Left lobe of liver (tissue), 2 donors: Measurements from ENCODE around the gene ELP2. TPM values are rescaled to one million over a fixed set of nuclear protein-coding genes. Genes with fewer than 3 reads are reported as not detected.

Experiments used
- ATAC-seq: fragments of 200-7000 bp; cut with Tn5 transposase; one replicate; pipeline ENCODE4 v1.9.1; 2020; ENCODE audit warnings: mild to moderate bottlenecking, moderate library complexity
- DNase-seq: peaks from one replicate; pipeline ENCODE4 v3.0.0-alpha.2; 2020; ENCODE audit warnings: low spot score
- total RNA-seq: library from RNA; stranded (reverse); gene quantifications from one replicate; pipeline ENCODE4 v1.2.1, GENCODE V29; 2021
- donor health status: DM: no; HTN: no; CAD: no; lungs with moderate emphysema.
- donor health status: DM: no; HTN: yes; CAD: no.

ELP2 gene
- total RNA-seq, 1 donor from 2014 or later = 52.1 TPM

GRCh38 chr18:36214811-36215210, 85.1 kb downstream of the ELP2 start:
- ATAC-seq (no peak), DNase-seq (no peak)

- no peak for DNase-seq
- no peak for ATAC-seq
Observed at GRCh38 chr18:36215577-36215976, 85.9 kb downstream of the ELP2 start.

GRCh38 chr18:36217348-36217747, 87.6 kb downstream of the ELP2 start:
- DNase-seq (no peak), ATAC-seq (peak; percentile 94)

- ATAC-seq (no peak), DNase-seq (no peak)
Observed at GRCh38 chr18:36229188-36229587, 99.5 kb downstream of the ELP2 start.

Other genes with a start within 250 kb of the ELP2 start
- gene RPRD1A, start 62.3 kb upstream of the ELP2 start, total RNA-seq = 16.7 TPM
- 6.6 TPM for gene SLC39A6, start 559 bp upstream of the ELP2 start, total RNA-seq
- gene MOCOS, start 57.6 kb downstream of the ELP2 start, total RNA-seq = 27.4 TPM
- gene FHOD3, start 167.8 kb downstream of the ELP2 start, total RNA-seq = 0.40 TPM